ENCODE results near the gene FANCL.

GRCh38 chr2:58122540-58122939 lies 118.6 kb downstream of the FANCL start:
- TF ChIP-seq CTCF (IDR thresholded peaks at IDR 0.05; ENCODE audit: low read depth, low read length) (no peak), EZH2phosphoT487 (IDR thresholded peaks at IDR 0.05; ENCODE audit: low read depth) (no peak)
